ENCODE results near the gene ROS1. TPM values are rescaled to one million over a fixed set of nuclear protein-coding genes. Genes with fewer than 3 reads are reported as not detected.

ROS1 gene
- total RNA-seq, 4 donors from 2014 or later: not detected

- DNase-seq: peak; percentile 34 to 38
- Histone ChIP-seq H3K27me3 (no peaks in the 10 kb centered on the region), H3K4me1 (peaks cover 0 to 12% of the 10 kb centered on the region in 2 donors), H3K27ac (peak overlapping the region in 1 of 4 donors; percentile 45), H3K36me3 (no peaks in the 10 kb centered on the region), H3K4me3 (no peak overlapping the region), H3K9me3 (no peaks in the 10 kb centered on the region)
- in situ Hi-C loops (cut with MboI; ENCODE audit: low sequenced_read_pairs in 4 of 4) (no loop called here), intact Hi-C loops (cut with DNase I; ENCODE audit: low total_unique reads) (no loop called here)
- peak; percentile 87 to 97 for ATAC-seq
- no peak for TF ChIP-seq CTCF (IDR thresholded peaks at IDR 0.05 in 4 of 5, conservative IDR thresholded peaks at IDR 0.05 in 1 of 5)
- TF ChIP-seq POLR2A (IDR thresholded peaks at IDR 0.05): no peak
These were observed 2.0 kb downstream of the ROS1 start for GRCh38 chr6:117423754-117424153.

GRCh38 chr6:117418320-117418719, 7.4 kb downstream of the ROS1 start:
- in situ Hi-C loops (cut with MboI; ENCODE audit: low sequenced_read_pairs in 4 of 4): no loop called here
- intact Hi-C loops (cut with DNase I; ENCODE audit: low total_unique reads): no loop called here
- ATAC-seq: no peak

GRCh38 chr6:117417851-117418250, 7.9 kb downstream of the ROS1 start:
- TF ChIP-seq POLR2A (IDR thresholded peaks at IDR 0.05) (no peak), CTCF (IDR thresholded peaks at IDR 0.05 in 4 of 5, conservative IDR thresholded peaks at IDR 0.05 in 1 of 5) (no peak)
- H3K27ac ChIP-seq: no peak overlapping the region
- H3K4me1 ChIP-seq: peaks cover 0 to under 1% of the 10 kb centered on the region in 2 donors
- intact Hi-C loops (cut with DNase I; ENCODE audit: low total_unique reads): no loop called here
- H3K27me3 ChIP-seq: no peaks in the 10 kb centered on the region
- in situ Hi-C loops (cut with MboI; ENCODE audit: low sequenced_read_pairs in 4 of 4): no loop called here
- no peaks in the 10 kb centered on the region for H3K36me3 ChIP-seq
- no peak for DNase-seq
- ATAC-seq: no peak
- no peak overlapping the region for H3K4me3 ChIP-seq
- H3K9me3 ChIP-seq: no peaks in the 10 kb centered on the region

More at GRCh38 chr6:117418320-117418719, 7.4 kb downstream of the ROS1 start:
- Histone ChIP-seq H3K36me3 (no peaks in the 10 kb centered on the region), H3K9me3 (no peaks in the 10 kb centered on the region), H3K27me3 (no peaks in the 10 kb centered on the region), H3K27ac (no peak overlapping the region), H3K4me1 (peaks cover 0 to 5% of the 10 kb centered on the region in 2 donors), H3K4me3 (no peak overlapping the region)
- TF ChIP-seq POLR2A (IDR thresholded peaks at IDR 0.05) (no peak), CTCF (IDR thresholded peaks at IDR 0.05 in 4 of 5, conservative IDR thresholded peaks at IDR 0.05 in 1 of 5) (no peak)
- DNase-seq: no peak

GRCh38 chr6:117414770-117415169, 11.0 kb downstream of the ROS1 start:
- TF ChIP-seq CTCF (IDR thresholded peaks at IDR 0.05 in 4 of 5, conservative IDR thresholded peaks at IDR 0.05 in 1 of 5): no peak
- no peak for TF ChIP-seq POLR2A (IDR thresholded peaks at IDR 0.05)
- intact Hi-C loops (cut with DNase I; ENCODE audit: low total_unique reads) (no loop called here), in situ Hi-C loops (cut with MboI; ENCODE audit: low sequenced_read_pairs in 4 of 4) (no loop called here)
- ATAC-seq (no peak), DNase-seq (no peak)
- Histone ChIP-seq H3K9me3 (no peaks in the 10 kb centered on the region), H3K4me1 (no peaks in the 10 kb centered on the region), H3K27me3 (no peaks in the 10 kb centered on the region), H3K36me3 (no peaks in the 10 kb centered on the region), H3K4me3 (no peak overlapping the region), H3K27ac (no peak overlapping the region)

- Histone ChIP-seq H3K4me1 (no peaks in the 10 kb centered on the region), H3K9me3 (no peaks in the 10 kb centered on the region), H3K27me3 (no peaks in the 10 kb centered on the region), H3K4me3 (no peak overlapping the region), H3K36me3 (no peaks in the 10 kb centered on the region), H3K27ac (no peak overlapping the region)
- no peak for ATAC-seq
- intact Hi-C loops (cut with DNase I; ENCODE audit: low total_unique reads): no loop called here
- DNase-seq: no peak
- no peak for TF ChIP-seq POLR2A (IDR thresholded peaks at IDR 0.05)
- TF ChIP-seq CTCF (IDR thresholded peaks at IDR 0.05 in 4 of 5, conservative IDR thresholded peaks at IDR 0.05 in 1 of 5): no peak
- in situ Hi-C loops (cut with MboI; ENCODE audit: low sequenced_read_pairs in 4 of 4): no loop called here
These were observed 14.3 kb downstream of the ROS1 start for GRCh38 chr6:117411474-117411873.

Measured in gastrocnemius medialis (tissue), 4 donors.